Activated CD4-positive, alpha-beta T cell treated with anti-CD3 and anti-CD28 coated beads, Interleukin-2, amount 50 U/mL, for 48 hours (primary cell): Measurements from ENCODE around the gene PLA2G2F.

Experiments
- DNase-seq, 2 experiments: peaks; one replicate each; pipeline ENCODE4 v3.0.0-alpha.2; 2020

PLA2G2F gene, protein sequence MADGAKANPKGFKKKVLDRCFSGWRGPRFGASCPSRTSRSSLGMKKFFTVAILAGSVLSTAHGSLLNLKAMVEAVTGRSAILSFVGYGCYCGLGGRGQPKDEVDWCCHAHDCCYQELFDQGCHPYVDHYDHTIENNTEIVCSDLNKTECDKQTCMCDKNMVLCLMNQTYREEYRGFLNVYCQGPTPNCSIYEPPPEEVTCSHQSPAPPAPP

GRCh38 chr1:20138961-20139550, at the start of gene PLA2G2F:
Gene PLA2G2F, plus strand, starts transcription at chr1:20139323. Its CDS starts 105 bp downstream, at chr1:20139428.
- no peak for DNase-seq

DNA sequence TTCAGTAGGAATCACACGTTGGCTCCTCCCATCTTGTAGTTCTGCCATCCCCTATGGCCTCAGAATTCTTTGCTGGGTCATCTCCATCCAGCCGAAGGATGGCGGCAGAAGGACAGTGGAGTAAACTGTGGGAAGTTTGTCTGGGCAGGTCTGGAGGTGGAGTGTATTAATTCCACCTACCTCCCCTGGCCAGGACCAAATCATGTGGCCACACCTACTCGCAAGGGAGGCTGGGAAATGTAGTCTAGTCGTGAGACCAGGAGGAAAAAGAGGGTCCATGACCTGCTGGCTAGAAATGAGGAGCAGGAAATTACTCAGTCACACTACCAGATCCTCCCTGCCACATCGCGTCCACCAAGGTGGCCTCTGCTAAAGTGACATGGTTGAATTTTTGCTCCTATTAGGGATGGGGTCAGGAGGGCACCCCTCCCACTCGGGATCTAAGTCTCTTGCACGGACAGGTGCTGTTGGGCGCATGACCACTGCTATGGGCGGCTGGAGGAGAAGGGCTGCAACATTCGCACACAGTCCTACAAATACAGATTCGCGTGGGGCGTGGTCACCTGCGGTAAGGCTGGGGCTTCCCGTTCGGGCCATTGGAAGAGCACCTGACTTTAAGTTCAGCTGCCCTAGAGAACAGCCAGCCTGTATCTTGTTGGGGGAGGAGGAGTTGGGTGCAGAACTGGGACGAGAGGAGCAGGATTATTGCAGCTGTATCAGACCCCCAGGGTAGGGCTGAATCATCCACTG, 49.6 kb upstream of the PLA2G2F start:
- no peak for DNase-seq

DNA sequence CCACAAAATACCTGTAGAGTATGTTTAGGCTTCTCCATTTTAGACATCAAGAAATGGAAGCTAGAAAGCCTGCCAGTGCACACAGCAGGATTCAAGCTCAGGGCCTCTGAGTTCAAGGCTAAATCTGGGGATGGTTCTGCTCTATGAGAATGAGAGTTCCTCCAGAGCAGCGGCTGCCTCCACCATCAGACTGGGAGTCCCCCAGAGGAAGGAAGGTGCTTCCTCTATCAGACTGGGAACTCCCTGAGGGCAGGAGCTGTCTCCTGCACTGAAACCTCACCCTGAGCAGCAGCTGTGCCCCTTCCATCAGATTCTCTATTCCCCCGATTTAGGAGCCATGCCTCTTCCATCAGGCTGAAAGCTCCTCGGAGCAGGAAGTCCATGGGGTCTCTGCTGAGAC, 49.0 kb upstream of the PLA2G2F start:
- no peak for DNase-seq

DNA sequence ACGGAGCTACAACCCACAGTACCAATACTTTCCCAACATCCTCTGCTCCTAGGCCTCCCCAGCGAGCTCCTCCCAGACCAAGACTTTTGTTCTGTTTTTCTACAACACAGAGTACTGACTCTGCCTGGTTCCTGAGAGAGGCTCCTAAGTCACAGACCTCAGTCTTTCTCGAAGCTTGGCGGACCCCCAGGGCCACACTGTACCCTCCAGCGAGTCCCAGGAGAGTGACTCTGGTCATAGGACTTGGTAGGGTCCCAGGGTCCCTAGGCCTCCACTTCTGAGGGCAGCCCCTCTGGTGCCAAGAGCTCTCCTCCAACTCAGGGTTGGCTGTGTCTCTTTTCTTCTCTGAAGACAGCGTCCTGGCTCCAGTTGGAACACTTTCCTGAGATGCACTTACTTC, 48.5 kb upstream of the PLA2G2F start:
- no peak for DNase-seq

DNA sequence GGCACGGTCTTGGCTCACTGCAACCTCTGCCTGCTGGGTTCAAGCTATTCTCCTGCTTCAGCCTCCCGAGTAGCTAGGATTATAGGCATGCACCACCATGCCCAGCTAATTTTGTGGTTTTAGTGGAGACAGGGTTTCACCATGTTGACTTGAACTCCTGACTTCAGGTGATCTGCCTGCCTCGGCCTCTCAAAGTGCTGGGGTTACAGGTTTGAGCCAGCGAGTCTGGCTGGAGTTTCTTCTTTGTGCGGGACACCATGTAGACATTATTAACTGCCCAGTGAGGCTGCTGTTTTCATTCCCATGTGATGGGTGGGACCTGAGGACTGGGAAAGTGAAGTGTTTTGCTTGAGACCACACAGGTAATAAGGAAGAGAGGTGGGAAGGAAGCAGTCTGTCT, 45.8 kb upstream of the PLA2G2F start:
- no peak for DNase-seq

- DNase-seq, result no peak
Measured at GRCh38 chr1:20093940-20094391, 45.2 kb upstream of the PLA2G2F start.

- no peak for DNase-seq
Measured at GRCh38 chr1:20095564-20096434, 43.3 kb upstream of the PLA2G2F start.

DNA sequence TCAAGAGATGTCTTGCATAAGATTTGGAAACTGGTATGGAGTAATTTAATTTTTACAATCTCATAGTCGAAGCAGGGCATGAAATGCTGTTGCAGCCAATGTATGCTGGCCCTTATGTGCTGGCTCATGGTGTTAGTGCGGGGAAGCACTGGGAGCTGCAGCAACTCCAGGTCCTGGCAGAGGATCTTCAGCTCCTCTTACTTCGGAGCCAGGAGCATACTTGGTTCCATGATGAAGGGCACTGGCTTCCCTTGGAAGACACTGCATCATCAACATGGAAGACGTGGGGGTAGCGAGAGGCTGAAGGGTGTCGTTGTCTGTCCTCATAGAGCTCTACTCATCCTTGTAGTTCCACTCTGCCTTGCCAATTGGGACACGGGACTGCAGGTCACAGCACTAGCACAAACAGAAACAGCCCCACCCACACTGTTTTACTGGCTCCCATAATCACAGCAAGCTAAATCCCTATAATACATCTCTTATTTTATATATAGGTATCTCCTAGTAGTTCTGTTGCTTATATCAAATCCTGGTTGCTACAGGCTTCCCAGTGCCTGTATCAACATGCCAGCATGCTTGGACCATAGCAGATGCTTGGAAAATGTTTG, 42.2 kb upstream of the PLA2G2F start:
- DNase-seq, result no peak

GRCh38 chr1:20099533-20099932, 39.6 kb upstream of the PLA2G2F start:
- no peak for DNase-seq

DNA sequence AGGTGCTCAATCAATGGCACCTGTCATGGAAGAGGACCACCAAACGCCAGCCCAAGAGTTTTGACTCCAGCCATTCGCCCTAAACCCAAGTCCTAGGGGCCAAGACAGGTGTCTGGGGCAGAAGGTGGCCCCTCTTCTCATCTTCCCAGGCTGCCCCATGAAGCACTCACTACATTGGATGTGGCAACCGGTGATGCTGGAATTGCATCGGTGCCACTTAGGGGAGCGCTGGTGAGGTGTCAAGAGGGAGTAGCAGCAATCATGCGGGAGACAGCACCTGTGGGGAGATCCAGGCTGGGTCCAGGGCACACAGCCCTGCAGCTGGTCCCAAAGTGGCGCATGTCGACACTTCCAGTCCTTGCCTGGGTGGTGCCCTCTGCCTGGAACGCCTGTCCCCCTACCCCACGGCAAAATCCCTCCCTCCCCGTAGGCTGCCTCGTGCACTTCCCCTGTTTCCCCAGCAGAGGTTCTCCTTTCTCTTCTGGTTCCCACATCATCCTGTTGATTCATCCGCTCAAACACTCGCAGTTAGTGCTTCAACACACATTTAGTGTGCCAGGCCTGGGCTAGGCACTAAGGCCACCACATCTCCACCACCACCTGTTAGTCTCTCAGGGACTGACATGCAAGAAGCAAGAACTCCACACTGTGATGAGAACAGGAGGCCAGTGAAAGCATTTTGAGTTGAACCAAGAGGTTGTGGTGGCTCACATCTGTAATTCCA, 38.3 kb upstream of the PLA2G2F start:
- peak; percentile 25 to 35 for DNase-seq

DNA sequence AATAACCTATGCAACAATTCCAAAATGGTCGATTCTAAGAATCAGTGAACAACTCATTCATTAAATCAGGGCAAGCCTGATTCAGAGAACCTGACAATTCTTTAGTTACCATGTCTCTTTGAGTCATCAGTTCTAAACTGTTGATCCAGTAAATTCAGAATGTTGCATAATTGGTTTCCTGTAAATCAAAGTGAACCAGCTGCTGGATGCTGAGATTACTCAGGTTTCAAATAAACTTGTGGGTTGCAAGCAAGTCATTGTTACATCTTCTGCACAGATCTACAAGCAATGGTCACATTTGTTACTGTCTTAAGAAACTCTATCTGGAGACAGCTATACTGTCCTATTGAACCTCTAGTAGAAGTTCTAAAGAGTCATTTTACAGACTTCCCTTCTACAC, 36.2 kb upstream of the PLA2G2F start:
- DNase-seq, result no peak

- DNase-seq, result no peak
Measured at GRCh38 chr1:20105856-20106255, 33.3 kb upstream of the PLA2G2F start.

- DNase-seq, result no peak
Measured at GRCh38 chr1:20107351-20107750, 31.8 kb upstream of the PLA2G2F start.

DNA sequence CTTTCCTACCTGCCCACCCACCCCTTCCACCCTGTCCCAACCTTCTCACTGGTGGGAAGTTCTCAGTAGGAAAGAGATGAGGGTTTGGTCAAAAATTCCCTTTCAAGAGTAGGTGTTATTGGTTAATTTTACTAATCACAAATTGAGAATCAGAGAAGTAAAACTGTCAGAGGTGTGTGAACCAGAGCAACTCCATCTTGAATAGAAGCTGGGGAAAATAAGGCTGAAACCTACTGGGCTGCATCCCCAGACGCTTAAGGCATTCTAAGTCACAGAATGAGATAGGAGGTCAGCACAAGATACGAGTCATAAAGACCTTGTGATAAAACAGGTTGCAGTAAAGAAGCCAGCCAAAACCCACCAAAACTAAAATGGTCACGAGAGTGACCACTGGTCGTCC, 31.3 kb upstream of the PLA2G2F start:
- DNase-seq, result no peak

- DNase-seq, result no peak
Measured at GRCh38 chr1:20108366-20109123, 30.6 kb upstream of the PLA2G2F start.

DNA sequence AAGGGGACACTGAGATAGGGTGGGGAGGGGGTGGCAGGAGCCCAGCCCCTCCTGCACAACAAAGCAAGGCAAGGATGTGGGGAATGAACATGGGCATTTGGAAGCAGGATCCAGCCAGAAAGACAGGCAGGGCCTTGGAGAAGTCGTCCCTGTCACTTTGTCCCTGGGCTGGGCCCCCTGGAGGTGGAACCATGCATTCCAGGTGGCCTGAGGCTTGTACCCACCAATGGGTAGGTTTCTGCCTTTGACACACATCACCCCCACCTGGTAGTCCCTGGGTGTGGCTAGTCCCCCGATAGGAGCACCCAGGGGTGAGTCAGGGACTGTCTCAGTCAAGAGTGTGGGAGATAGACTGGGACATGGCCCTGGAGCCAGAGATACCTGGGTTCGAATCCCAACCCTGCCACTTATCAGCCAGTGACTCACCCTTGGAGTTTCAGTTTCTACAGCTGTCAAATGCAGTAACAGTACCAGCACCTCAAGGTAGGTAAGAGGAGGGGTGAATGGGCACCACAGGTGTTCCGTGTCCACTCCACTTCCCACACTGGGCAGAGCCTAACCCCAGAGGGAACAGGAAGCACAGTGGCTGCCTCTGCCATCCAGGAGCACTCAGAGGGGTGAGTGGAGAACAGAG, 29.8 kb upstream of the PLA2G2F start:
- peak in 1 of 2 experiments; percentile 4 for DNase-seq

- DNase-seq, result no peak
Measured at GRCh38 chr1:20110679-20111078, 28.4 kb upstream of the PLA2G2F start.

DNA sequence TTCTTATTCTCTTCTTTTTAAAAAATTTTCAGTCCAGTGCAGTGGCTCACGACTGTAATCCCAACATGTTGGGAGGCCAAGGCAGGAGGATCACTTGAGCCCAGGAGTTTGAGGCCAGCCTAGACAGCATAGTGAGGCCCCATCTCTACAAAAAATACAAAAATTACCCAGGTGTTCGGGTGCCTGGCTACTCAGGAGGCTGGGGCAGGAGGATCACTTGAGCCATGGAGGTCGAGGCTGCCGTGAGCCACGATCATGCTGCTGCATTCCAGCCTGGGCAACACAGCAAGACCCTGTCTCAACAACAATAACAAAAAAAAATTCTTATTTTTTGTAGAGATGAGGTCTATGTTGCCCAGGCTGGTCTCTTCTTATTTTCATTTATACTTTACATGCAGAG, 27.7 kb upstream of the PLA2G2F start:
- no peak for DNase-seq

GRCh38 chr1:20112279-20113000, 26.7 kb upstream of the PLA2G2F start:
- DNase-seq, result no peak

DNA sequence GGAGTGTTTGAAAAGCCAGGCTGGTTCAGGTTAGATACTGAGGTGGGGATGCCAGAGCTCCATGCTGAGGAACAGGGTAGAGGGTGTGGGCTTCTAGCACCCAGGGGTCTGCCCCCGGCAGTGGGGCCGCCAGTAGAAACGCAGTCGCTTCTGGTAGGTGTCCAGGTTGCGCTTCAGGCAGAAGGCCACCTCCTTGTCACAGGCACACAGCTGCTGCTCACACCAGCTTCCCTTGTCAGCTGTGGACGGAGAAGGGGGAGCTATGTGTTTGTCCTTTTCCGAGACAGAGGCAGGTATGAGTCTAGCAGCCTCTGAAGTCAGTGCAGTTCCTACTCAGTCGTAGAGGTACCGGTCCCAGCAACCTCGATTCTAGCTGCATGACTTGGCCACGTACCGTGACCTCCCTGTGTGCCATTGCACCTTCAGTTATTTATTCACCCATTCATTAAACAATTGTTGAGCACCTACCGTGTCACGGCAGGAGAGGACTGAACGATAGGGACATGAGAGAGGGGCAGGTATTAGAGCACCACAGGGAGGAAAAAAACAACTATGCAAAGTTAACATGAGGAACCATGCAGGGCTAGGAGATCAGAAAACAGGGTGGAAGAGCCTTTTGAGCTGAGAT, 25.0 kb upstream of the PLA2G2F start:
- no peak for DNase-seq
